Urinary bladder (tissue), 4 donors: ENCODE measurements around the gene HAND1. TPM values are rescaled to one million over a fixed set of nuclear protein-coding genes. Genes with fewer than 3 reads are reported as not detected.
"Not testable (repeated sequence)": the region's sequence is repeated elsewhere in the genome, so short reads cannot be mapped to it uniquely, and the experiment has no call there.

ENCODE experiments used
- DNase-seq: peaks from one replicate; pipeline ENCODE4 v3.0.0-alpha.2; 2015; ENCODE audit errors: extremely low spot score
- H3K27ac ChIP-seq: one replicate; pipeline ENCODE4 v1.5.1; 2013; ENCODE audit warnings: low read depth, mild to moderate bottlenecking, moderate library complexity
- H3K36me3 ChIP-seq: one replicate; pipeline ENCODE4 v1.6.1; 2013; ENCODE audit warnings: mild to moderate bottlenecking, moderate library complexity; ENCODE audit not compliant: insufficient read depth
- H3K4me1 ChIP-seq: one replicate; pipeline ENCODE4 v1.6.1; 2013; ENCODE audit warnings: mild to moderate bottlenecking, moderate library complexity; ENCODE audit not compliant: insufficient read depth
- H3K4me3 ChIP-seq: one replicate; pipeline ENCODE4 v1.5.1; 2013; ENCODE audit warnings: low read depth, low read length
- WGBS: extraction: QIAGEN DNeasy Blood & Tissue Kit; methylation state at CpG from one replicate; pipeline ENCODE4 v1.1.7; 2013; 5-methylcytosine and 5-hydroxymethylcytosine counted together
- polyA plus RNA-seq: library from polyadenylated mRNA; stranded (reverse); fragments of 200-250 nt; gene quantifications from one replicate; pipeline ENCODE4 v1.2.3, GENCODE V29; 2013
- total RNA-seq: library from RNA; depleted of rRNA; stranded (reverse); fragments of >200 nt; gene quantifications from one replicate; pipeline ENCODE4 v1.2.3, GENCODE V29; 2014
- donor health status: healthy with polysubstance abuse.
- donor health status: healthy.

HAND1 gene
- total and polyA plus RNA-seq, 2 donors, result 0.63 to 9.3 TPM

DNA sequence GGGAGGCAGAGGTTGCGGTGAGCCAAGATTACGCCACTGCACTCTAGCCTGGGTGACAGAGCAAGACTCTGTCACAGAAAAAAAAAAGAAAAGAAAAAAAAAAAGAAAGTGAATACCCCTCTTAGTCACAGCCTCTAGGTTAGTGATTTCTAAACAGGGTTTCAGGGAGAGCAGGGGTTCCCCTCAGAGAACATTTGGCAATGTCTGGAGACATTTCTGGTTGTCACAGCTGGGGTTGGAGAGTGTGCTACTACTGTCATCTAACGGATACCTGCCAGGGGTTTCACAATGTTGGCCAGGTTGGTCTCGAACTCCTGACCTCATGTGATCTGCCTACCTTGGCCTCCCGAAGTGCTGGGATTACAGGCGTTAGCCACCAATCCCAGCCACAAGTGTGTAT is 37.5 kb upstream of the HAND1 start:
- 85% methylated on average over 6 of the region's 6 CpGs for WGBS
- not testable (repeated sequence) for H3K4me1 ChIP-seq, H3K27ac ChIP-seq, H3K36me3 ChIP-seq, H3K4me3 ChIP-seq, DNase-seq

GRCh38 chr5:154514331-154514730 is 36.3 kb upstream of the HAND1 start:
- Histone ChIP-seq H3K4me3 (no peak overlapping the region), H3K36me3 (no peaks in the 10 kb centered on the region), H3K4me1 (no peaks in the 10 kb centered on the region), H3K27ac (no peak overlapping the region)
- 88% methylated on average over 2 of the region's 2 CpGs for WGBS
- DNase-seq, result no peak

DNA sequence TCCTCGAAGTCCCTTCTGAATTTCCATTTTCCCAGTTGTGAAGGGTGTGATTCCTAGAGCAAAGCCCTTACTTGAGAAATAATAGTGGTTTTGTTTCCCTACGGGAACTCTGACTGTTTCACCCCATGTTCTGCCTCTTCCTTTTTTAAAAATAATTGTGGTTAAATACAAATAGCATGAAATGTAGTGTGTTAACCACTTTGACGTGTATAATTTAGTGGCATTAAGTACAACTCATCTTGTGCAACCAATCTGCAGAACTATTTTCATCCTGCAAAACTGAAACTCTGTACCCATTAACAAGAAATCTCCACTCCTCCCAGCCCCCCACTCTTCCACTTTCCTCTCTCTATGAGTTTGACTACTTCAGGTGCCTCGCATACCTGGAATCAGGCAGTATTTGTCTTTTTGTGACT is 35.6 kb upstream of the HAND1 start:
- Histone ChIP-seq H3K36me3 (no peaks in the 10 kb centered on the region), H3K4me3 (no peak overlapping the region), H3K4me1 (no peaks in the 10 kb centered on the region), H3K27ac (no peak overlapping the region)
- DNase-seq, result no peak
- 71% methylated on average over 4 of the region's 4 CpGs for WGBS

- no peaks in the 10 kb centered on the region for H3K4me1 ChIP-seq
- WGBS, result 85% methylated on average over 2 of the region's 2 CpGs
- no peak overlapping the region for H3K4me3 ChIP-seq
- no peak for DNase-seq
- no peak overlapping the region for H3K27ac ChIP-seq
- no peaks in the 10 kb centered on the region for H3K36me3 ChIP-seq
Observed at GRCh38 chr5:154511984-154512383, 34.0 kb upstream of the HAND1 start.

- H3K4me3 ChIP-seq, result no peak overlapping the region
- no peaks in the 10 kb centered on the region for H3K4me1 ChIP-seq
- DNase-seq, result no peak
- no peaks in the 10 kb centered on the region for H3K36me3 ChIP-seq
- WGBS, result 65% methylated on average over 5 of the region's 5 CpGs
- H3K27ac ChIP-seq, result no peak overlapping the region
Observed at GRCh38 chr5:154509784-154510555, 31.9 kb upstream of the HAND1 start.

DNA sequence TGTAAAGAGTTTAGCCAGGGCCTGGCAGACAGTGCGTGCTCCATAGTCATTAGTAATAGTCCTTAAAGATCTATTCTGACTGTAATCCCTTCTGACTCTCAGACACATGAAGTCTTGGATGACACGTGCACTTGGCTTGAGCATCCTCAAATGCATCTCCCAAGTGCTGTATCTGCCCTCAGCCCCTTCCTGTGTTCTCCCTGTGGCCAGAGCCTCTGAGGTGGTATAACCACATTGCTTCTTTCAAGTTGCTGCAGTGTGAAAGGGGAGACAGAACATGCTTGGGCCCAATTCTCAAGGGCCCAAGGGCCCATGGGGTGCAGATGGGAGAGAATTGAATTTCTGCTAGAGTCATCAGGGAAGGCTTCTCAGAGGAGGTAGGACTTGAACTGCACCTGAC is 30.1 kb upstream of the HAND1 start:
- no peak for DNase-seq
- no peaks in the 10 kb centered on the region for H3K4me1 ChIP-seq
- no peaks in the 10 kb centered on the region for H3K36me3 ChIP-seq
- no peak overlapping the region for H3K4me3 ChIP-seq
- no peak overlapping the region for H3K27ac ChIP-seq
- WGBS, result 90% methylated on average over 2 of the region's 2 CpGs

- H3K36me3 ChIP-seq, result no peaks in the 10 kb centered on the region
- H3K4me3 ChIP-seq, result no peak overlapping the region
- WGBS, result 90% methylated on average over 11 of the region's 11 CpGs
Observed at GRCh38 chr5:154506716-154507080, 28.7 kb upstream of the HAND1 start.

DNA sequence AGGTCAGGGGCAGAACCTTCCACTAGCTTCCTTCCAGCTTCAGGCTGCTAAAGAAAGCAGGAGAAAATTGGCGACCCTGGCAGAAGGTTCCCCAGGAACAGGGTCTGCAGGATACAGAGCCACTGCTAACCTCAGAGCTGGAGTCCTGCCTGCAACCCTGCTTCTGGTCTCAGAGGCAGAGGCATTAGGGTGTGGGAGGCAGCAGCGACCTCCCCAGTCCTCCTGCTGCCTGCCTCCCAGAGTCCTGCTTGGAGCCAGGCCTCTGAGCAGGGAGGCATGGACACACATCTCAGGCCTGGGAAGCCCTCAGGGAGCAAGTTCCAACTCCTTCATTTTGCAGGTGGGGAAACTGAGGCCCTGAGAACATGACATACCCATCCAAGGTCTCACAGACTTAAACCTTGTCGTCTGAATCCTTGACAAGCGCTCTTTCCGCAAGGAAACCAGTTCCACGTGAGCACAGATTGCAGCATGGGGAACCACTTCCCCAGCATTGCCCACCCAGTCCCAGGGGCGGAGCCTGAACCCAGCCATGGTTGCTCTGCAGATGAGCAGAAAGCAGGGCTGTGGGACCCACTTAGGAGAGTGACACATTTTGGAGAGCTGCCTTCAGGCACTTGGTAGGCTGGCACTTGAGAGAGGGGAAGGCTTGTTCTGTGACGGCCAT is 28.2 kb upstream of the HAND1 start:
- no peaks in the 10 kb centered on the region for H3K4me1 ChIP-seq
- no peak overlapping the region for H3K4me3 ChIP-seq
- no peaks in the 10 kb centered on the region for H3K36me3 ChIP-seq
- WGBS, result 91% methylated on average over 8 of the region's 8 CpGs
- no peak overlapping the region for H3K27ac ChIP-seq
- no peak for DNase-seq

More at GRCh38 chr5:154506716-154507080, 28.7 kb upstream of the HAND1 start:
- Histone ChIP-seq H3K27ac (no peak overlapping the region), H3K4me1 (no peaks in the 10 kb centered on the region)
- DNase-seq, result no peak

DNA sequence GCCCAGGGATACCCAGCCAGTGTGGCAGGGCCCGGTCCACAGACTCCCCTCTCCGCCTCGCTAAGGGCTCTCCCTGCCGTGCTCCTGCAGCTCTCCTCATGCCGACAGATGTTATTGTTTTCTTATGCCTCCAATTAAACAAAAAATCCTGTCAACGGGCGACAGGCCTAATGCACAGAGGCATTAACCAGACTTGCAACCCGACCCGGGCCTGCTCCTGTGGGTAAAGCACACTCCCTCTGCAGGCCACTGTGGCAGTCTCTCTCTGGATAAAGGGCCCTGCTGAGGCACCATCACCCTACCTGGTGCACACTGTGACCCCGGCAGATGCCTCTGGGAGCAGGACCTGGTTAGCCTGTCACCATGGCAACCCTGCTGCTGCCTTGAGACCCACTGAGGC is 27.5 kb upstream of the HAND1 start:
- DNase-seq, result no peak
- Histone ChIP-seq H3K27ac (no peak overlapping the region), H3K4me1 (no peaks in the 10 kb centered on the region), H3K4me3 (no peak overlapping the region), H3K36me3 (no peaks in the 10 kb centered on the region)
- 67% methylated on average over 10 of the region's 10 CpGs for WGBS

DNA sequence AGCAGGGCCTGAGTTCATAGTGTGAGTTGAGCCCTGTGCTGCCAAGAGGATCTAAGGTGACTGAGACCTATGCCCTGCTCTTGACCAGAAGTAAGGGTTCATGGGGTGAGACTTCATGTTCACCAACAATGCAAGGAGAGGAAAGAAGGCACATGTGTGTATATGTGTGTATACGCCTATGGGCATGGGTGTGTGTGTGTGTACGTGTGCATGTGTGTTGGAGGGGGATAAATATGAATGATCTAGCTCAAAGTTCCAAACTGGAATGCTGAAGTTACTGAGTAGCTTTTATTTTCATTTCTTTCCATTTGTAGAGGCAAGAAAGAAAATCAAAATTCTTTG is 25.6 kb upstream of the HAND1 start:
- Histone ChIP-seq H3K4me3 (no peak overlapping the region), H3K27ac (no peak overlapping the region), H3K4me1 (no peaks in the 10 kb centered on the region), H3K36me3 (no peaks in the 10 kb centered on the region)
- WGBS, result 96% methylated on average over 2 of the region's 2 CpGs
- no peak for DNase-seq

DNA sequence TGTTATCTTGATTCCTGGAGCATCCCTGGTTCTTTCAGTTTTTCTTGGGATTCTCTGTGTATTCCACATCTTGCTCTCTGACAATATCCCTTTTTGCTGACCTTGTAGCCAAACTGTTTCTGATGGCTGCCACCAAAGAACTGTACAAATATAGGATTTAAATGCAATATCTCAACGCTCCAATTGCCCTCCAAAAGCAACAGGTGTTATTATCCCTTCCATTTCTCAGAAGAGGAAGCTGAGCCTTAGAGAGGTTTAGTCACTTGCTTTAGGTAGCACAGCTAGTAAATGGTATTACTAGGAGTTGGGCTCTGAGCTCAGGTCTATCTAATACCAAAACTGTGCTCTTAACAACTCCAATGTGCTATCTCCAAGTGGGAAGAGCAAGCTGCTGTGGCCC is 24.2 kb upstream of the HAND1 start:
- WGBS, result 91% methylated on average over 1 of the region's 1 CpG
- Histone ChIP-seq H3K36me3 (no peaks in the 10 kb centered on the region), H3K4me1 (no peaks in the 10 kb centered on the region), H3K4me3 (no peak overlapping the region), H3K27ac (no peak overlapping the region)
- no peak for DNase-seq

DNA sequence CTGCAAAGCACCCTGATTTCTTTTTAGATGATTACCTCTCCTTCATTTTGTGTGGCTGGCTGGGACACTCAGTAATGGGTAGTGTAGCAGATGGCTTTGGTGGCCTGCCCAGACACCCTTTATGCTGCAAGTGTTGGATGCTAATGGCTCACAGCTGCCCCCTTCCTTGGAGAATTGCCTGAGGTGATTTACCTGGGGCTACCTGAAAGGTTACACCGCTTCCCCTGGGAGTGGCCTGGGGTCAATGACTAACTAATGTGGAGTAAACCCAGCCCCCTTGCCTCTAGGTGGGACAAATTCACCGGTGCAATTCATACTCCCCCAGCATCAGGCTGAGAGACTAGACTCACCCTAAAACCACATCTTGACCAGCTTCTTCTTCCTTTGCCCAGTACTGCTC is 23.5 kb upstream of the HAND1 start:
- no peak overlapping the region for H3K4me3 ChIP-seq
- no peak for DNase-seq
- H3K4me1 ChIP-seq, result no peaks in the 10 kb centered on the region
- H3K36me3 ChIP-seq, result no peaks in the 10 kb centered on the region
- 61% methylated on average over 2 of the region's 2 CpGs for WGBS
- H3K27ac ChIP-seq, result no peak overlapping the region

DNA sequence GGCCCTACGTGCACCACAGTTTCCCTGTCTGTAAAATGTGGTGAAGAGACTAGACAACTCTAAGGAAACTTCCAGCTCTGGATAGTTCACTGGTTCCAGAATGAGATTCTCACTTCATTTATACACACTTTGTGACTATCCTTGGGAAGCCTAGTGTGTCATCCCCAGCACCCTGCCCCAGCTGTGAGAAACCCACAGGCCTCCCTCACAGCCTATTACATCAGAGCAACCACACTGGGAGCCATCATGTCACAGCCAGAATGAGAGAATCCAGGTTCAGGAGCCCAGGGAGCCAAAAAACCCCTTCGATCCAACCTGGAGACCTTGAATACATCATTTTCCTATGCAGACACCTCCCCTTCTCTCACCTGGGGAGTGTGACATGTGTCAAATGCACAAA is 21.0 kb upstream of the HAND1 start:
- WGBS, result 90% methylated on average over 2 of the region's 2 CpGs
- Histone ChIP-seq H3K4me1 (no peaks in the 10 kb centered on the region), H3K36me3 (no peaks in the 10 kb centered on the region), H3K27ac (no peak overlapping the region), H3K4me3 (no peak overlapping the region)
- no peak for DNase-seq

DNA sequence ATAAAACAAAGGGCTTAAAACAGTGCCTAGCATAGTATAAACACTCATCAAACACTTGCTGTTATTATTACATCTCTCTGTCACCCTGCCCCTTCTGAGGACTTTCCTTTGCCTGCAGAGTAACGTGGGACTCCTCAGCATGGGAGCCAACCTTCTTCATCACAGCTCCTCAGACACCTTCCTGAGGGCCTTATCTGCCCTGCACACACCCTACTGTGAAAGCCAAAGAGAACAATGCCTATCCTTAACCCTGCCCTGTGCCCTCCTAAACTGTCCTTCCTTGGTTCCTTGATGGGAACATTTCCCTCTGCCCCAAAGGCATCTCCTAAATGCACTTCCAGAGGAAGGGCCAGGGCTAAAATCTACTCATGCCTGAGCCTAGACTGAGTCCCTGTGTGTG is 20.6 kb upstream of the HAND1 start:
- H3K36me3 ChIP-seq, result no peaks in the 10 kb centered on the region
- H3K4me1 ChIP-seq, result no peaks in the 10 kb centered on the region
- DNase-seq, result no peak
- no peak overlapping the region for H3K4me3 ChIP-seq
- no peak overlapping the region for H3K27ac ChIP-seq
- WGBS, result 79% methylated on average over 1 of the region's 1 CpG
